Mesendoderm (in vitro differentiated cells): ENCODE measurements around the gene GAGE12C. TPM values are rescaled to one million over a fixed set of nuclear protein-coding genes. Genes with fewer than 3 reads are reported as not detected.
"Not testable (repeated sequence)": the region's sequence is repeated elsewhere in the genome, so short reads cannot be mapped to it uniquely, and the experiment has no call there.

Source experiments
- DNase-seq: peaks from one replicate; pipeline ENCODE4 v3.0.0; 2013
- H2AK5ac ChIP-seq: 2 replicates; pipeline ENCODE4 v1.6.1; 2013; ENCODE audit warnings: low read length, inconsistent platforms
- H2BK120ac ChIP-seq: 2 replicates; pipeline ENCODE4 v1.6.1; 2013; ENCODE audit warnings: low read depth, mild to moderate bottlenecking, low read length, moderate library complexity, mixed read lengths
- H2BK15ac ChIP-seq: replicated peaks from 2 replicates; pipeline ENCODE4 v1.6.1; 2013; ENCODE audit warnings: low read depth, mild to moderate bottlenecking, moderate library complexity
- H2BK5ac ChIP-seq: 2 replicates; pipeline ENCODE4 v1.6.1; 2013; ENCODE audit warnings: low read length, inconsistent platforms
- H3K18ac ChIP-seq: 2 replicates; pipeline ENCODE4 v1.6.1; 2013; ENCODE audit warnings: mild to moderate bottlenecking, low read length, mixed read lengths
- H3K23ac ChIP-seq: one replicate; pipeline ENCODE4 v1.6.1; 2013; ENCODE audit warnings: low read length
- H3K27ac ChIP-seq: 2 replicates; pipeline ENCODE4 v1.5.1; 2013; ENCODE audit warnings: low read depth, mild to moderate bottlenecking, inconsistent platforms, low read length, moderate library complexity
- H3K27me3 ChIP-seq: 2 replicates; pipeline ENCODE4 v1.6.1; 2013; ENCODE audit warnings: low read length, control low read depth, mild to moderate bottlenecking, inconsistent platforms; ENCODE audit not compliant: insufficient read depth, poor library complexity
- H3K36me3 ChIP-seq: 2 replicates; pipeline ENCODE4 v1.6.1; 2013; ENCODE audit warnings: low read length, inconsistent platforms; ENCODE audit not compliant: control insufficient read depth, insufficient read depth
- H3K4ac ChIP-seq: one replicate; pipeline ENCODE4 v1.6.1; 2013; ENCODE audit warnings: low read depth, mild to moderate bottlenecking, low read length, moderate library complexity
- H3K4me1 ChIP-seq: 2 replicates; pipeline ENCODE4 v1.6.1; 2013; ENCODE audit warnings: low read depth, low read length, inconsistent platforms; ENCODE audit not compliant: control insufficient read depth
- H3K4me2 ChIP-seq: 2 replicates; pipeline ENCODE4 v1.6.1; 2013; ENCODE audit warnings: low read length
- H3K4me3 ChIP-seq: 2 replicates; pipeline ENCODE4 v1.5.1; 2013; ENCODE audit warnings: mild to moderate bottlenecking, low read length
- H3K56ac ChIP-seq: one replicate; pipeline ENCODE4 v1.6.1; 2013; ENCODE audit warnings: low read length
- H3K79me1 ChIP-seq: 2 replicates; pipeline ENCODE4 v1.6.1; 2013; ENCODE audit warnings: low read length, inconsistent platforms
- H3K79me2 ChIP-seq: 2 replicates; pipeline ENCODE4 v1.6.1; 2013; ENCODE audit warnings: mild to moderate bottlenecking, low read length; ENCODE audit not compliant: control insufficient read depth, insufficient read depth
- H3K9ac ChIP-seq: 2 replicates; pipeline ENCODE4 v1.6.1; 2013; ENCODE audit warnings: low read length, inconsistent platforms
- H4K5ac ChIP-seq: one replicate; pipeline ENCODE4 v1.6.1; 2013; ENCODE audit warnings: low read length
- H4K8ac ChIP-seq: one replicate; pipeline ENCODE4 v1.6.1; 2013; ENCODE audit warnings: low read depth, mild to moderate bottlenecking, control low read depth, low read length, moderate library complexity
- WGBS: extraction: QIAGEN DNeasy Blood & Tissue Kit; methylation state at CpG from one replicate; pipeline ENCODE4 v1.1.7; 2013; ENCODE audit warnings: low lambda C conversion rate, missing lambda C conversion rate; ENCODE audit not compliant: insufficient coverage; ENCODE audit errors: extremely low coverage; 5-methylcytosine and 5-hydroxymethylcytosine counted together
- small RNA-seq: library from polyadenylated mRNA; stranded (forward); fragments of <200 nt; extraction: miRNeasy Mini kit (QIAGEN cat#:217004); gene quantifications from one replicate; pipeline ENCODE3, GENCODE V24; 2013; ENCODE audit not compliant: insufficient read depth

GAGE12C gene

DNA sequence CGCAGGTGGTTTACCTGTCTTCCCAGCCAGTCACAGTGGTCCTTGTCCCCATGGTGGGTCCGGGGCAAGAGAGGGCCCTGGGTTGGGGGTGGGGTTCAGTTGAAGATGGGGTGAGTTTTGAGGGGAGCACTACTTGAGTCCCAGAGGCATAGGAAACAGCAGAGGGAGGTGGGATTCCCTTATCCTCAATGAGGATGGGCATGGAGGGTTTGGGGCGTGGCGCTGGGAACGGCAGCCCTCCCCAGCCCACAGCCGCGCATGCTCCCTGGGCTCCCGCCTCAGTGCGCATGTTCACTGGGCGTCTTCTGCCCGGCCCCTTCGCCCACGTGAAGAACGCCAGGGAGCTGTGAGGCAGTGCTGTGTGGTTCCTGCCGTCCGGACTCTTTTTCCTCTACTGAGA is 38.1 kb downstream of the GAGE12C start, which contains the start of gene GAGE12G:
TSS of gene GAGE12G (plus strand) at position 301 of the 400 bp plus-strand sequence. CDS start 1,155 bp downstream, outside the sequence.
- not testable (repeated sequence) for H3K27me3 ChIP-seq, H3K4me3 ChIP-seq, H2AK5ac ChIP-seq, DNase-seq, H4K8ac ChIP-seq, H2BK15ac ChIP-seq, H3K18ac ChIP-seq, H3K23ac ChIP-seq, H3K4me1 ChIP-seq, H3K79me1 ChIP-seq, H4K5ac ChIP-seq, H3K56ac ChIP-seq, H3K27ac ChIP-seq, H3K4ac ChIP-seq, H3K36me3 ChIP-seq, H3K9ac ChIP-seq, H3K4me2 ChIP-seq, H3K79me2 ChIP-seq, H2BK120ac ChIP-seq, H2BK5ac ChIP-seq
- WGBS = no CpG with 5 or more reads among the region's 16 CpGs

DNA sequence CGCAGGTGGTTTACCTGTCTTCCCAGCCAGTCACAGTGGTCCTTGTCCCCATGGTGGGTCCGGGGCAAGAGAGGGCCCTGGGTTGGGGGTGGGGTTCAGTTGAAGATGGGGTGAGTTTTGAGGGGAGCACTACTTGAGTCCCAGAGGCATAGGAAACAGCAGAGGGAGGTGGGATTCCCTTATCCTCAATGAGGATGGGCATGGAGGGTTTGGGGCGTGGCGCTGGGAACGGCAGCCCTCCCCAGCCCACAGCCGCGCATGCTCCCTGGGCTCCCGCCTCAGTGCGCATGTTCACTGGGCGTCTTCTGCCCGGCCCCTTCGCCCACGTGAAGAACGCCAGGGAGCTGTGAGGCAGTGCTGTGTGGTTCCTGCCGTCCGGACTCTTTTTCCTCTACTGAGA is 47.7 kb downstream of the GAGE12C start, which contains the start of gene GAGE12H:
TSS of gene GAGE12H (plus strand) at position 301 of the 400 bp plus-strand sequence. CDS start 1,155 bp downstream, outside the sequence.
- not testable (repeated sequence) for H3K9ac ChIP-seq, H3K27me3 ChIP-seq, H3K79me1 ChIP-seq, H3K79me2 ChIP-seq, H3K4me1 ChIP-seq, H3K27ac ChIP-seq, H4K8ac ChIP-seq, H2AK5ac ChIP-seq, DNase-seq, H2BK15ac ChIP-seq, H2BK120ac ChIP-seq, H3K4ac ChIP-seq, H2BK5ac ChIP-seq, H3K18ac ChIP-seq, H3K56ac ChIP-seq, H4K5ac ChIP-seq, H3K4me3 ChIP-seq, H3K4me2 ChIP-seq, H3K36me3 ChIP-seq, H3K23ac ChIP-seq
- no CpG with 5 or more reads among the region's 16 CpGs for WGBS

Small RNAs within 50 kb of the gene (small RNA-seq; reads per million reads assigned to genes)
- not detected for gene GAGE12B
